ENCODE measurements around the gene TEX11.
"Not testable (repeated sequence)": the region's sequence is repeated elsewhere in the genome, so short reads cannot be mapped to it uniquely, and the experiment has no call there.

The TEX11 gene

GRCh38 chrX:70605352-70605751, 303.2 kb downstream of the TEX11 start:
- Histone ChIP-seq H3K4me1 (ENCODE audit: insufficient read depth, low read length, poor library complexity, severe bottlenecking) (peaks cover 2% of the 10 kb centered on the region), H3K79me2 (ENCODE audit: insufficient read depth, low read length) (no peaks in the 10 kb centered on the region), H4K20me1 (ENCODE audit: insufficient read depth, low read length, poor library complexity, severe bottlenecking) (no peaks in the 10 kb centered on the region), H2AFZ (ENCODE audit: low read length) (no peak overlapping the region), H3K36me3 (ENCODE audit: insufficient read depth, low read length) (no peaks in the 10 kb centered on the region), H3F3A (ENCODE audit: low read depth) (no peaks in the 10 kb centered on the region), H3K9ac (ENCODE audit: low read depth, low read length, poor library complexity, severe bottlenecking) (no peak overlapping the region), H3K9me2 (replicated peaks; ENCODE audit: low read depth, low read length) (no peaks in the 10 kb centered on the region), H3K27me3 (ENCODE audit: insufficient read depth, low read length, poor library complexity, severe bottlenecking) (no peaks in the 10 kb centered on the region), H3K9me3 (ENCODE audit: insufficient read depth, low read depth, low read length) (no peaks in the 10 kb centered on the region), H3K4me2 (ENCODE audit: low read depth, low read length, poor library complexity, severe bottlenecking) (no peak overlapping the region), H3K4me3 (ENCODE audit: low read length, poor library complexity, severe bottlenecking) (no peak overlapping the region)
- no peak for TF ChIP-seq EZH2phosphoT487 (IDR thresholded peaks at IDR 0.05; ENCODE audit: borderline replicate concordance)
- TF ChIP-seq CTCF (conservative IDR thresholded peaks at IDR 0.05; ENCODE audit: low read length): no peak

- no peaks in the 10 kb centered on the region for H3K79me2 ChIP-seq (ENCODE audit: insufficient read depth, low read length)
- no peak overlapping the region for H3K4me2 ChIP-seq (ENCODE audit: low read depth, low read length, poor library complexity, severe bottlenecking)
Measured at GRCh38 chrX:70592091-70592490, 316.4 kb downstream of the TEX11 start.

GRCh38 chrX:70587158-70587557, 321.4 kb downstream of the TEX11 start:
- H3K79me2 ChIP-seq (ENCODE audit: insufficient read depth, low read length); H3K4me1 ChIP-seq (ENCODE audit: insufficient read depth, low read length, poor library complexity, severe bottlenecking); H3K27me3 ChIP-seq (ENCODE audit: insufficient read depth, low read length, poor library complexity, severe bottlenecking); H3K4me3 ChIP-seq (ENCODE audit: low read length, poor library complexity, severe bottlenecking); H2AFZ ChIP-seq (ENCODE audit: low read length); H3K9me2 ChIP-seq (replicated peaks; ENCODE audit: low read depth, low read length); H3F3A ChIP-seq (ENCODE audit: low read depth); H3K9ac ChIP-seq (ENCODE audit: low read depth, low read length, poor library complexity, severe bottlenecking); H3K4me2 ChIP-seq (ENCODE audit: low read depth, low read length, poor library complexity, severe bottlenecking); H4K20me1 ChIP-seq (ENCODE audit: insufficient read depth, low read length, poor library complexity, severe bottlenecking); H3K9me3 ChIP-seq (ENCODE audit: insufficient read depth, low read depth, low read length); H3K36me3 ChIP-seq (ENCODE audit: insufficient read depth, low read length): not testable (repeated sequence)

More at GRCh38 chrX:70592091-70592490, 316.4 kb downstream of the TEX11 start:
- Histone ChIP-seq H3K36me3 (ENCODE audit: insufficient read depth, low read length) (no peaks in the 10 kb centered on the region), H3K27me3 (ENCODE audit: insufficient read depth, low read length, poor library complexity, severe bottlenecking) (no peaks in the 10 kb centered on the region), H3K4me1 (ENCODE audit: insufficient read depth, low read length, poor library complexity, severe bottlenecking) (no peaks in the 10 kb centered on the region), H3F3A (ENCODE audit: low read depth) (no peaks in the 10 kb centered on the region), H4K20me1 (ENCODE audit: insufficient read depth, low read length, poor library complexity, severe bottlenecking) (no peaks in the 10 kb centered on the region), H2AFZ (ENCODE audit: low read length) (no peak overlapping the region), H3K9me2 (replicated peaks; ENCODE audit: low read depth, low read length) (no peaks in the 10 kb centered on the region), H3K9ac (ENCODE audit: low read depth, low read length, poor library complexity, severe bottlenecking) (no peak overlapping the region), H3K9me3 (ENCODE audit: insufficient read depth, low read depth, low read length) (no peaks in the 10 kb centered on the region), H3K4me3 (ENCODE audit: low read length, poor library complexity, severe bottlenecking) (no peak overlapping the region)
- no peak for TF ChIP-seq CTCF (conservative IDR thresholded peaks at IDR 0.05; ENCODE audit: low read length)
- TF ChIP-seq EZH2phosphoT487 (IDR thresholded peaks at IDR 0.05; ENCODE audit: borderline replicate concordance): no peak

- Histone ChIP-seq H3K4me3 (ENCODE audit: low read length, poor library complexity, severe bottlenecking) (no peak overlapping the region), H3K79me2 (ENCODE audit: insufficient read depth, low read length) (no peaks in the 10 kb centered on the region), H3K36me3 (ENCODE audit: insufficient read depth, low read length) (no peaks in the 10 kb centered on the region), H3K4me2 (ENCODE audit: low read depth, low read length, poor library complexity, severe bottlenecking) (no peak overlapping the region), H3K4me1 (ENCODE audit: insufficient read depth, low read length, poor library complexity, severe bottlenecking) (no peaks in the 10 kb centered on the region), H2AFZ (ENCODE audit: low read length) (no peak overlapping the region), H3K9me2 (replicated peaks; ENCODE audit: low read depth, low read length) (no peaks in the 10 kb centered on the region), H3K9me3 (ENCODE audit: insufficient read depth, low read depth, low read length) (no peaks in the 10 kb centered on the region), H4K20me1 (ENCODE audit: insufficient read depth, low read length, poor library complexity, severe bottlenecking) (no peaks in the 10 kb centered on the region), H3K9ac (ENCODE audit: low read depth, low read length, poor library complexity, severe bottlenecking) (no peak overlapping the region), H3F3A (ENCODE audit: low read depth) (no peaks in the 10 kb centered on the region), H3K27me3 (ENCODE audit: insufficient read depth, low read length, poor library complexity, severe bottlenecking) (no peaks in the 10 kb centered on the region)
- TF ChIP-seq EZH2phosphoT487 (IDR thresholded peaks at IDR 0.05; ENCODE audit: borderline replicate concordance) (no peak), CTCF (conservative IDR thresholded peaks at IDR 0.05; ENCODE audit: low read length) (no peak)
Measured at GRCh38 chrX:70577442-70577841, 331.1 kb downstream of the TEX11 start.

- not testable (repeated sequence) for H3K9ac ChIP-seq (ENCODE audit: low read depth, low read length, poor library complexity, severe bottlenecking); H2AFZ ChIP-seq (ENCODE audit: low read length); H3K4me3 ChIP-seq (ENCODE audit: low read length, poor library complexity, severe bottlenecking); H3K4me2 ChIP-seq (ENCODE audit: low read depth, low read length, poor library complexity, severe bottlenecking); H3K9me3 ChIP-seq (ENCODE audit: insufficient read depth, low read depth, low read length); H3K27me3 ChIP-seq (ENCODE audit: insufficient read depth, low read length, poor library complexity, severe bottlenecking); H3K9me2 ChIP-seq (replicated peaks; ENCODE audit: low read depth, low read length); H4K20me1 ChIP-seq (ENCODE audit: insufficient read depth, low read length, poor library complexity, severe bottlenecking); H3F3A ChIP-seq (ENCODE audit: low read depth); H3K79me2 ChIP-seq (ENCODE audit: insufficient read depth, low read length); H3K36me3 ChIP-seq (ENCODE audit: insufficient read depth, low read length); H3K4me1 ChIP-seq (ENCODE audit: insufficient read depth, low read length, poor library complexity, severe bottlenecking)
Measured at GRCh38 chrX:70569922-70570576, 338.5 kb downstream of the TEX11 start.
